NCI-H2227 (cell line): ENCODE measurements around the gene ZNF384.

ENCODE experiments used
- DNase-seq: peaks from one replicate; lab custom pipeline; 2025; ENCODE audit not compliant: unreplicated experiment; lab: John Stamatoyannopoulos, UW

The ZNF384 gene

DNA sequence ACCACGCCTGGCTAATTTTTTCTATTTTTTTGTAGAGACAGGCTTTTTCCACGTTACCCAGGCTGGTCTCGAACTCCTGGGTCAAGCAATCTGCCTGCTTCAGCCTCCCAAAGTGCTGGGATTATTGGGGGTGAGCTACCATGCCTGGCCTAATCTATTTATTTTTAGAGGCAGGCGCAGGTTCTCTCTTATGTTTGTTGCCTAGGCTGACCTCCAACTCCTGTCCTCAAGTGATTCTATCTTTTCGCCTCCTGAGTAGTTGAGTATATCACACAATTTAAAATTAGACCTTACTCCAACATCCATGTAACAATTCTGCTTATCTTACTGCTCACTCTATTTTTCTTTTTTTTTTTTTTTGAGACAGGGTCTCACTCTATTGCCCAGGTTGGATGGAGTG lies 35.2 kb downstream of the ZNF384 start:
- no peak for DNase-seq

DNA sequence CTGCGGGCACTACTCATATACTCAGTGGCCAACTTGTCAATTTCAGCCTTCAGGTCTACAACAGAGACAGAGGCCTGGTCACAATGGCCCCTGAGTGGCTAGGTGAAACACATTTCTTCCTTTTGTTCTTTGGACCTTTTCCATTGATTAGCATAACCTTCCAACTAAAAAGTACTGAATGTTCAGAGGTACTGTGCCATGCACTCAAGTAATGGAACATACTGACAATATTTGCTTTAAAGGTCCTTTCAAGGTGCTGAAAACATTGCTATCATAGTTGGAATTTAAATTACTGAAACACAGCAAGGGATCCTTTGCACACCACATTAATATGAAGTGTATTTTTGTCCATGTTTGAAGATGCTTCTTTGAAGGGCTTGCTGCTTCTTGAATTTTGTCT lies 35.8 kb downstream of the ZNF384 start:
- DNase-seq = no peak

DNA sequence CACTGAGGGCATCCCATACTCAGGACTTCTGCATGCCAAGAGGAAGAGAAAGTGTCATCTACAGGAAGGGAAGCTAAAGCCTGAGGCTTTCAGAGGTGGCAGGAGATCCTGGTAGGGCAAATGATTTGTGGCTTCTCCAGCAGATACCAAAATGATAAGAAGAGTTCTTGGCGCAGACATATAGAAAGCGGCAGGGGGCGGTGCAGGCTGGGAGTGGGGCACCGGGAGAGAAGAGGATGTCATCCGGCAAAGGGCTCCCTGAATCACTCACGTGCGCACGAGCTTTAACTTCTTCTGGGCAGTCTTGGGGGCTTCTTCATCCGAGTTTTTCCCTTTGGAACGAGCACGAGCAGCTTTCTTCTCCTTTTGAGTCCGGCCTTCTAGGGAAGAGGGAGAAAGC lies 36.8 kb downstream of the ZNF384 start:
- no peak for DNase-seq

DNA sequence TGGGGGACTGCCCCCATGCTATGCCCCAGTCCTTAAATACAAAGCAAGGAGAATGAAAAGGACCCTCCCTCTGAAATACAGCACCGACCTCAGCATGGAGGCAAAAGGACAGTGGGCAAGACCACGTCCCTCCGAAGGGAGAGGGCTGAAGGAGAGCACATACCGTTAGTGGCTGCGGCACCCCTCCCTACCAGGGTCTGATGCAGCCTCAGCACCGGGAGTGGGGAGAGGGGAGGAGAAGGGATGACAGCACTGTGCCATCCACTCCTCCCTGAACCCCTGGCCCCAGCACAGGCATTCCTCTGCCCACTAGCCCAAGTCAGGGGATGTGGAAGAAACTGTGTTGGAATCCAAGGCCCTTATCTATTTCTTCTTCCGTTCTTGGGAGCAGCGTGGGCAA lies 38.3 kb downstream of the ZNF384 start:
- DNase-seq = no peak

DNA sequence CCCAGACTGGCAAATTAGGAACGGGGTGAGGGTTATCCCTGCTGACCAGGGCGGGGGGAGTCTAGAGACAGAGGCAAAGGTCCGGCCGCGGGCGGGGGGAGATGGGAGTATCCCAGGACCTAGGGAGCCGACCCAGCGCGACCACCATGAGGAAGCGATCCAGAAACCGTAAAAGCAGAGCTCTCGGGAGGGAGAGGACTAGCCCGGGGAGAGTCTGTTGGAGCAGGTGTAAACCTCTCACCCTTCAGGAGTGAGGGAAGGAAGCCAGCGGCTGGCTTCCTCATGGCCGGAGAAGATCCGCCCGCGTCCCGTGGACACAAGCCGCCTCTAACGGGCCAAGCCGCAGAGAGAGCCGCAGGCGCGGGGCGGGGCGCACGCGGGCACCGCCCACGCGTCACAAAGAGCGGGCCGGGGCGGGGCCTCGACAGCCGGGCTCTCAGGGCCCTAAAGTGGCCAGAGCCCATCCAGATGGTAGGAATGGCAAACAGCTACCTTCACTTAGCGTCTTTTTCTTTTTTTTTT lies 42.0 kb downstream of the ZNF384 start, which contains the start of gene ACRBP:
TSS of gene ACRBP (minus strand) at position 350 of the 522 bp plus-strand sequence. CDS start at position 284, 66 bp downstream.
- peak; percentile 72 for DNase-seq

DNA sequence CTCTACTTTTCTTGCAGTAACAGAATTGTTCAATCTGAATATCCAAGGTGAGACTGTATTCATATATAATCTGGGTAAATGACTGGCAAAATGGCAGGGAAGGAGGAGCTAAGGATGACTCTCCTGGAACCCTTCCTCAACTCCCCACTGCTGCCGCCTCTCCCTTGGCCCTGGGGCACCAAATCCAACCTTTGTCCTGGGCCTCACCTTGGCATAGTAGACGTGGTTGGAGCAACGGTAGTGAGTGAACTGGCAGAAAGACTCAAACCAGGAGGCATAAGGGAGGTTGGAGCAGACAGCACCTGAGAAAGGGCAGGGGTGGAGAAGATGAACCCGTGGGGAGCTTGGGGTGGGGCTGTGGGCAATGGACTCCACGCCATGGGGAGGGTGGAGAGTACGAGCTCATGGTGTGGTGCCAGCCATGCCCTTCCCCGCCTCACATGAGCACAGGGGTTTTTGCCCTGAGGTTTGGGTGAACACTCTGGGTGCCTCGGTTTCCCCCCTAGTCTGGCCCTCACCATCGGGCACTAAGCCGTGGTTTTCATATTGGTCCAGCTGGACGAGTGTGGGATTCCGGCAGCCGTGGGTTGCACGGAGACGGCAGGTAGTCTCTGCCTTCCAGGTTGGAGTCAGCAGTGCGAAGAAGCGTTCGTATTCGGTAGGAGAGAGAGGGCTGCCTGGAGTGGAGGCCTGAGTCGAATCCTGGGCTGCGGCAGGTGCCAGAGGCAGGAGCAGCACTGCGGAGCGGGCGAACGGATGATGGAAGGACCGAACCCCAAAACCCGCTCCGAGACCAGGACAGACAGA lies 42.7 kb downstream of the ZNF384 start:
- DNase-seq = peak; percentile 12

DNA sequence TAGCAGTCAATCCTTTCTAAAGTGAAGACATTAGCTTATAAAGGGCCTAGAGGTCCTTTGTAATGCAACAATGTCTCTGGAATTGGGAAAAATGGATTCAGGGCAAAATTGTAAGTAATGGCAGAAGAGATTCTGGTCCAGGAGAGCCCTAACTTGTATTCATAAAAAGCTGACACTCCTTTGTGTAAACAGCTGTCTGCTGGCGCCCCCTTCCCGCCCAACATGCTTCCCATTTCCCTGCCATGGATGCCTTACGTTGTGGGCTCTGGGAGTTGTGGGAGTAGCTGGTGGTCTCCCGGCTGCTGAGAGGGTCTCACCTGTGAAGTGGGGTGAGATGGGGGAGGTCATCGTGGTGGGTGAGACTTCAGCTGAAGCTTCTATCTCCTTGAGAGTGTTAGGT lies 44.3 kb downstream of the ZNF384 start:
- no peak for DNase-seq

DNA sequence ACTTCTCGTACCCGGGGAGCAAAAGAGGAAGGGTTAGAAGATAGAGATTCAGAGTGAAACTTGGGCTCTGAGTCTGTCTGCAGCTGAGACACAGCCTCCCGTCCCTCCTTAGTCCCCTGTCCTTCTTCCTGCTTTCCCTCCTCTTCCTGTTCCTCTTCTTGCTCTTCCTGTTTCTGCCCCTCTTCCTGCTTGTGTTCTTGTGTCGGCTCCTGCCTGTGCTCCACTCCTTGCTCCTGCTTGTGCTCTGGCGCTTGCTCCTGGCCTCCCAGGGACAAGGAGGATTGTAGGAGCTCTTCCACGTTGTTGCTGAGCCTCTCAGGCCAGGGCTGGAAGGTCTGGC lies 44.9 kb downstream of the ZNF384 start:
- DNase-seq = no peak

DNA sequence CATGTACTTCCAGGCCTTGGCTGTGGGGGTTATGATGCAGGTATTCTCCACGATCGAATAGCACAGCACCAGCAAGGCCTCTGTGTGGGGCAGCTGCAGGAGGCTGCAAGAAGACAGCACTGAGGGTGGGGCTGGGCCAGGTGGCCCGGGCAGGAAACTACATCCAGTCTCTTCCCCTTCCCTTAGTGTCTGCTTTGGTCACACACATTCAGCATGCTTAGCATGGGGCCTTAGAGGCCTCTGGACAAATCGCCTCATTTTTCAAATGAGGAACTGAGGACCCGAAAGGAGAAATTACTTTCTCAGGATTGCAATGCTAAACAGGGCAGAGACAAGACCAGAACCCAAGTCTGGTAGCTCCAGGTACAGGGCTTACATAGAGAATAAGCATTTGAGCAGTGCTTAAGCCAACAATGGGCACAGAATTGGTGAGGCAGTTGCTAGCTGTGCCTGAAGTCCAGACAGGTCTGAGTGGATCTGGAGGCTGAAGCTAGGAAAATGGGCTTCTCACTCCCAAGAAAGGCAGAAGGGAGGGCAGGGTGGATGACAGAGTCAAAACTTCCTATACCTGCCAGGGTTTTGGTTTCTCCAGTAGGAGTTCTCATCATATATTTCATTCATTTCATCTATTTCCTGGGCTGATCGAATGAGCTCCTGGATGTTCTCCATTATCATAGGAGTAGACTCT lies 45.5 kb downstream of the ZNF384 start:
- DNase-seq = no peak

DNA sequence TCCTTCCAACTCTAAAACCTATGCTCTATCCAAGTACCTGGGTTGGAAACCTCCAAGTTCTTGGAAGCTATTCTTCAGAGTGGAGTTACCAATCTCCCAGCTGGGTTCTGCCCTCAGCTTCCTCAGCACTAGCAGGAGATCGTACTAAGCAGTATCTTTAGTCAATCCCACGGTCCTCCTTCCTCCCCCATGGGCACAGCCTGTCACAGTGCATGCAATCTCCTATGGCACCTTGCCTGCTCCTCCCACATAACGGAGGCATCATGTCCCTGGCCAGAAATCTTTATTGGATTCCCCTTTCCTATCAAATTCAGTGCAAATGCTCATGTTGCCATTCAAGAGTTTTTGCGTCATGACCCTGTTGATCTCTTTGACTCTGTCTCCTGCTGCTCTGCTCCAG lies 48.0 kb downstream of the ZNF384 start:
- no peak for DNase-seq

DNA sequence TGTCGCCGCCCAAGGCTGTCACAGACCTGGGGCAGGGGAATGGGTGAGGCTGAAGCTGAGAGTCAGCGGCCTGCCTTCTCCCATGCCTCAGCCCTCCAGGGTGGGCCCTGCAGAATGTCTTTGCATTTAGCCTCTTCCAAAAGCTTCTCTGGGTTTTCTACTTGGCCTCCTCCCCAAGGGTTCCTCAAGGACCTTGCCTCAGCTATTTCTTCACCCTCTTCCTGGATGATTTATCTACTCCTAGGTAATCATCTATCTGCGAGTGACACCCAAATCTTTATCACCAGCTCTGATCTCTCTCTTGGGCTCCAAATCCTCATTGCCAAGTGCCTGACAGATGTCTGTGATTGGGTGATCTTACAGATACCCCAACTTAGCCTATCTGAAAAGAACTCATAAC lies 48.7 kb downstream of the ZNF384 start:
- no peak for DNase-seq

DNA sequence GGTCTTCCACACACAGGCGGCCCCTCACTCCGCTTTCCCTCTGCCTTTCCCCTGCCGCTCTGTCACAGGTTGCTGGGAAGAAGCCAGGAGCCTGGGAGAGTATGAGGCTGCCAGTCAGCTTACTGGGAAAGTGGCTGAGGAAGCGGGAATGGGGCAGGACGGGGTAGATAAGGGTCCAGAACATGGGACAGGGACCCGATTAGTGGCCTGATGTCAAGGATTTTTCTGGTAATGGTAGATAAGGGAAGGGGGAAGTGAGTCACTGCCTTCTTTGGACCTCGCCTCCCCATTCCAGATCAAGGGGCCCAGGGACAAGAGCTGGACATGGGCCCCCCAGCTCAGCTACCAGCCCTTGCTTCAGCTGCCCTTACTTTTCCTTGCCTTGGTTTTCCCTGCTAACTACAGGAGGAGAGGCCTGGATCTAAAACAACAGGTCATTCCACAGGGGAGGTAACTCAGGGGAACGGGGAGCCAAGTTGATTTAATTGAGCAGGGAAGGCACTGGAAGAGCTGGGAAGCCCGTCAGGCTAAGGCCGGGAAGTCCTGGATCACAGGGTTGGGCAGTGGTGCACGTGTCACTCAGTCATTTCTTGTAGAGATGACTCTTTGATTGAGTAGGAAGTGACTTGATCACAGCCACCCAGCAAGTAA lies 49.9 kb downstream of the ZNF384 start:
- DNase-seq = no peak

DNA sequence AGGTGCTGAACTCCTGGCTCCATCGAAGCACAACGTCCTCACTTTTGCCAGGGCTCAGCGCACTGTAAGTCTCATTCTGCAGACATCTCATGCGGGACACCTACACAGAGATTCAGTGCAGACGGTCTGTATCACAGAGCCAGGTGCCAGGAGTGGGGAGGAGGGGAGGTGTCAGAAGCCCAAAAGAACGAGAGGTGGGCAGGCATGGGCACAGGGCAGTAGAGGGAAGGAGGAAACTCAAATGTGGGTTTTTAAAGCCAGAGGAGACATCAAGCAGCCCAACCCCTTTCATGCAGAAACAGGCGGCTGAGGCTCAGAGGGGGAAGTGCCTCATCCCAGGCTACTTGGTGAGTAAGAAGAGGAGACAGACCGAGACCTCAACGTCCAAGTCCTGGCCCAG lies 50.9 kb downstream of the ZNF384 start:
- DNase-seq = no peak

DNA sequence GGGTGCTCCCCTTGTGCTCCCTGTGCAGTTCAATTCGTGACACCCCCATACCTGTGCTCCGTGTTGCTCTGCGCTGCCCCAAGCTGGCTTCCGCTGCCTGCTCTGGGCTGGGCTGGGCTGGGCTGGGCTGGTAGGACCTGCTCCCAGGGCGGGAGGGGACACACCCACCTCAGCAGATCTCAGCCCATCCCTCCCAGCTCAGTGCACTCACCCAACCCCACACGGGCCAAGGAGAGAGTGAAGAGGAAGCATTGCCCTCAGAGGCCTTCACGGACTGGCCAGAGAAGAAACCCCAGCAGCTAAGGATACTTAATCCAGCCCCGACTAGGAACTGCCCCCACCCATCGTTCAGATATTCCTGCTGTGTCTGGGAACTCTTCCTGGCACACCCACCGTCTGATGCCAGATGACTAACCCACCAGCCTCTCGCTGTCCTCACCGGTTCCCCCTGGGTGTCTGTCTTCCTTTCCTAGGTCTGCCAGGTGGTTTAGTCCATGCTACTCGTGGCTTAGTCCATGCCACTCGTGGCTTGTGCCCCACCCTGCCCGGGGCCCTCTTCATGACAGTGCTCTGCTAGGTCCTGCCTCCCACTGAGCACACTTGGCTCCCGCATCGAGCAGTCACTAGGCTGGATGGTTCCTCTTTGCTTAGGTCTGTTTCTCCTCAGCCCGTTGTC lies 53.2 kb downstream of the ZNF384 start, which contains the start of gene LPAR5:
TSS of gene LPAR5 (minus strand) at position 104 of the 676 bp plus-strand sequence. CDS start 14,711 bp downstream, outside the sequence.
- no peak for DNase-seq

DNA sequence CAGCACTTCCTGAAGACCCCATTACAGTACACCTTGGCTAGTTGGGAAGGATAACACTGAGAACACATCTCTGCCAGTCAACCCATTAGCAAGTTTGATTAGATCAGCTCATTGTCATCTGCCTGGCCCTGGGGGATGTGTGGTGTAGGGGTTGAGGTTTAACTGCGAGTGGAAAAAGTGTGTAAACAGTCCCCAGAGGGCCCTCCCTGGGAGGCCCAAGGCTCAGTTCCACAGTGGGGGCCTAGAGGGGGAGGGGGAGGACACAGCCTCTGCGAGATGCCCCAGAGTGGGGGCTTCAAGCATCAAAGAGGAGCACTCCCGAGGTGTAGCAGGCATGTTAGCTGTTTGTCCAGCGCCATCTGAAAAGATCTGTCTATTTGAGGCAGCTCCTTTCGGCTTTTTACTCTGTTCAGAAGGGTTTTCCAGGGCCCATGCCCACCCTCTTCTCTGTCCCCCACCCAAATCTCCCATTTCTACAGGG lies 53.8 kb downstream of the ZNF384 start:
- no peak for DNase-seq

DNA sequence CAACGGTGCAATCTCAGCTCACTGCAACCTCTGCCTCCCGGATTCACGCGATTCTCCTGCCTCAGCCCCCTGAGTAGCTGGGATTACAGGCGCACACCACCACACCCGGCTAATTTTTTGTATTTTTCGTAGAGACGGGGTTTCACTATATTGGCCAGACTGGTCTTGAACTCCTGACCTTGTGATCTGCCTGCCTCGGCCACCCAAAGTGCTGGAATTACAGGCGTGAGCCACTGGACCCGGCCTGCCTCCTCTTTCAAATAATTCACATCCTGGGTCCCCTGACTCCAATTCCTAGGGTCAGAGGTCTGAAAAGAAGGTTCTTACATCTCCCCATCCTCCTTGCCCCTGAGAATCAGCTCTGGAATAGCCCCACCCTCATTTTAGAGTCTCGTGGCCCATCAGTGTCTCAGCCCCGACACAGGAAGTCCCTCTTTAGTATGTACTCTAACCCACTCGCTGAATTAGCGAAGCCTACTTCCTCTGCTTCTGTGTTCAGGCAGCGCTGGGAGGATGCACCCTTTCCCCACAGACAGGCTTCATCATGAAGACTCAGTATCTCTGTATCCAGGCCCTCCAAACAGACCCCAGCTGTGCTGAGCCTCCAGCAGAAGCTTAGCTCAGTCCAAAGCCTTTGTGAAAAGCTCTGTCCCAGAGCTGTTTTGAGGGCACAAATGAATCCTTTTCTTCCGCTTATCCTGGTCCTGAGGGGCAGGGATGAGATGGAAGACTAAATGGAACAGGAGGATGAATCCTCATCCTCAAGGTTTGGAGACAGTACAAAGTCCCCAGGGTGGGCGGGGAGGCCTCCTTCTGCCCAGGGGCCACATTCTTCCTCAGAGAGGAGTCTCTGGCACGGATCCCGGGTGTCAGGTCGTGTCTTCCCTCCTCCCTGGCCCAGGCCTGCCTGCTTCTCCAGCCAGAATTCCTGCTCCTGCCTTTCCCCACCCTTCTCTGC lies 56.9 kb downstream of the ZNF384 start:
- no peak for DNase-seq

DNA sequence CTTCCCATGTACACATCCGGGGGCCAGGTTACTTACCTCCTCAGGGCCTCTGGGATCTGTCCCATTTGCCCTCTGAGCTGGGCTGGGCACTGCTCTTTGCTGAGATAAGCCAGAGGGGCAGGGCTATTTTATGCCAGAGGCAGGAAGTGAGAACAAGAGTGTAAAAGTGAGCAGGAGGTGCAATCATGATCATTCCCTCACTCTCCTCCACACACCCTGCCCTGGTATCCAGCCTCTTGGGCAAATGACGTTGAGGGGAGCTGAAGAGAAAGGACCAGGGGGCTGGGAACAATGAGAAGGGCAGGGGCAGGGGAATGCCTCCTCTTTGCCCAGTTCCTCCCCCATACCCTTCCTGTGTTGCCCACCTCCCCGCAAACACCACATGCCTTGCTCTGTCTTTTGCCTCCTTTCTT lies 57.6 kb downstream of the ZNF384 start:
- no peak for DNase-seq

DNA sequence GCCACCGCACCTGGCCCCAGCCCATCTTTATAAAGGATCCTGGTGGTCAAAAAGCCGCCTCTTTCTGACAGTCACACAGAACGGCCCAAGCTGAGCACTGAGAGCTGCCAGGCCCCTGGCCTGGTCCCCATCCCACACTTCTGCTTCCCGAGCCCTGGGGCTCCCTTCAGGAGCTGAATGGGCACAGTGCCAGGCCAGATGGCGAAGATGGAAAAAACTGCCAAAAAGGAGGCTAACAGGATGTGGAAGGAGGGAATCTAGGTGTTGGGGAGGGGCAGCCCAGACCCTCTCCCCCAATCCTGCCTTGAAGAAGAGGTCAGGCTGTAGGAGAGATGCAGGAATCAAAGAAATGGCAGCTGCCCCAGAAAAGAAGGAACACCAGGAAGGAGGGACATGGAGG lies 58.4 kb downstream of the ZNF384 start:
- no peak for DNase-seq

DNA sequence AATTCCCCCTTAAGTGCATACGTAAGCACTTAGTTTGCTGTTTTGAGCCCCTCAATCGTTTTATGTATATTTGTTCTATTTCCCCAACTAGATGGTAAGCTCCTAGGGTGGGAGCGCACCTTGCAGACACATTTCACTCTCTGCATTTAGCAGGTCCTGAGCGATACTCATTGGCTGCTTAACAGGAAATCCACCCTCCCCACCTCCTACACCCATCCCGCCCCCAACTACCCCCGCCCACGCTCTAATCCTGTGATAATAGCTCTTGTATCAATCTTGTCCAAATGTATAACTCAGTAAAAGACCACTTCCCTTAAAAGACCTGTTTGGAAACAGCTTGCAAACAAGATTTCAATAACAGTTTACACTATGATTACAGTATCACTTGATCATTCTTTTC lies 61.6 kb downstream of the ZNF384 start:
- DNase-seq = peak; percentile 26
